H1 (cell line): Measurements from ENCODE around the gene CTIF. TPM values are rescaled to one million over a fixed set of nuclear protein-coding genes. Genes with fewer than 3 reads are reported as not detected.

Experiments used
- CTCF ChIA-PET: fragments of 300-600 bp; sonication (Branson Sonifier 250); formaldehyde crosslinking; loops from one replicate; lab custom pipeline; 2021; ENCODE audit not compliant: partially characterized antibody; lab: Charles Lee
- POLR2A ChIA-PET: fragments of 300-600 bp; sonication (Branson Sonifier 250); formaldehyde crosslinking; loops from one replicate; lab custom pipeline; 2021; ENCODE audit warnings: inconsistent platforms; ENCODE audit not compliant: partially characterized antibody; lab: Charles Lee
- DNase-seq, 2 experiments: peaks; one replicate each; pipeline versions ENCODE4 v3.0.0 to v3.0.0-alpha.2; 2010 to 2022; ENCODE audit warnings: low spot score in 2 of 2, low read depth in 1 of 2, mixed read lengths in 1 of 2
- FAIRE-seq: peaks from 2 replicates; lab custom pipeline; 2011; peaks lifted over from hg19 to GRCh38; lab: Jason Lieb, UNC
- H2AFZ ChIP-seq: 2 replicates; pipeline ENCODE4 v1.8.1; 2012; ENCODE audit warnings: low read length, inconsistent platforms
- H2AK5ac ChIP-seq: 2 replicates; pipeline ENCODE4 v1.6.1; 2013; ENCODE audit warnings: low read depth, low read length
- H2BK120ac ChIP-seq: replicated peaks from 2 replicates; pipeline ENCODE3; 2013; ENCODE audit warnings: low read depth, low read length, inconsistent platforms
- H2BK12ac ChIP-seq: 2 replicates; pipeline ENCODE4 v1.6.1; 2013; ENCODE audit warnings: low read depth, low read length
- H2BK15ac ChIP-seq: 2 replicates; pipeline ENCODE4 v1.6.1; 2013; ENCODE audit warnings: low read length
- H2BK20ac ChIP-seq: 2 replicates; pipeline ENCODE4 v1.6.1; 2013; ENCODE audit warnings: low read length
- H2BK5ac ChIP-seq: 2 replicates; pipeline ENCODE4 v1.6.1; 2013; ENCODE audit warnings: low read depth, low read length
- H3K14ac ChIP-seq: 2 replicates; pipeline ENCODE4 v1.6.1; 2013; ENCODE audit warnings: inconsistent platforms; ENCODE audit not compliant: insufficient read length
- H3K18ac ChIP-seq: 2 replicates; pipeline ENCODE4 v1.6.1; 2013; ENCODE audit warnings: low read length; ENCODE audit errors: extremely low read depth
- H3K23ac ChIP-seq: 2 replicates; pipeline ENCODE4 v1.6.1; 2013; ENCODE audit warnings: inconsistent platforms; ENCODE audit not compliant: insufficient read length
- H3K23me2 ChIP-seq: 2 replicates; pipeline ENCODE4 v1.6.1; 2013; ENCODE audit warnings: low read depth, low read length
- H3K27ac ChIP-seq: 2 replicates; pipeline ENCODE4 v1.6.1; 2011; ENCODE audit warnings: low read depth, low read length, inconsistent platforms
- H3K27me3 ChIP-seq, 4 experiments: replicated peaks in 1 of 4; 1 replicate in 1 of 4; 2 replicates in 3 of 4; pipeline versions ENCODE4 v1.6.1 to v1.8.1; 2011 to 2013; ENCODE audit warnings: low read length in 3 of 4, mild to moderate bottlenecking in 3 of 4, inconsistent platforms in 2 of 4, mixed read lengths in 2 of 4, moderate library complexity in 1 of 4; ENCODE audit not compliant: control insufficient read depth in 3 of 4, insufficient read depth in 3 of 4; ENCODE audit errors: extremely low read depth in 1 of 4
- H3K36me3 ChIP-seq, 4 experiments: 2 replicates each; pipeline versions ENCODE4 v1.6.1 to v1.8.1; 2011 to 2013; ENCODE audit warnings: mild to moderate bottlenecking in 4 of 4, low read length in 3 of 4, moderate library complexity in 2 of 4, control low read depth in 1 of 4, inconsistent platforms in 1 of 4; ENCODE audit not compliant: insufficient read depth in 4 of 4, control insufficient read depth in 2 of 4
- H3K4ac ChIP-seq: replicated peaks from 2 replicates; pipeline ENCODE3; 2013; ENCODE audit warnings: low read length, low read depth, mixed read lengths, inconsistent platforms; ENCODE audit not compliant: insufficient read length
- H3K4me1 ChIP-seq, 4 experiments: replicated peaks in 1 of 4; 1 replicate in 1 of 4; 2 replicates in 3 of 4; pipeline versions ENCODE4 v1.6.1 to v1.8.1; 2011 to 2013; ENCODE audit warnings: low read length in 3 of 4, inconsistent platforms in 2 of 4, mixed read lengths in 1 of 4; ENCODE audit not compliant: insufficient read depth in 4 of 4, control insufficient read depth in 3 of 4
- H3K4me2 ChIP-seq, 2 experiments: 2 replicates each; pipeline versions ENCODE4 v1.6.1 to v1.8.1; 2011 to 2013; ENCODE audit warnings: low read depth in 2 of 2, low read length in 2 of 2, control low read depth in 1 of 2, inconsistent platforms in 1 of 2, mild to moderate bottlenecking in 1 of 2; ENCODE audit not compliant: insufficient read depth in 1 of 2
- H3K4me3 ChIP-seq, 4 experiments: fragments of 200-600, 300-600 bp in 1 of 4; sonication (generic), shearing (Covaris generic), sonication (Bioruptor Twin) in 1 of 4; 2 replicates each; pipeline versions ENCODE4 v1.5.1 to v1.8.1; 2011 to 2016; ENCODE audit warnings: low read length in 4 of 4, low read depth in 3 of 4, control low read depth in 2 of 4, inconsistent platforms in 2 of 4, mild to moderate bottlenecking in 2 of 4, mixed read lengths in 1 of 4, moderate library complexity in 1 of 4; ENCODE audit not compliant: insufficient read depth in 2 of 4; ENCODE audit errors: extremely low read depth in 1 of 4
- H3K56ac ChIP-seq: replicated peaks from 2 replicates; pipeline ENCODE3; 2013; ENCODE audit warnings: low read depth, mild to moderate bottlenecking, mixed read lengths, low read length, inconsistent platforms; ENCODE audit not compliant: insufficient read length
- H3K79me1 ChIP-seq: 2 replicates; pipeline ENCODE4 v1.6.1; 2013; ENCODE audit warnings: low read depth, low read length, control low read depth
- H3K79me2 ChIP-seq, 2 experiments: 2 replicates each; pipeline versions ENCODE4 v1.6.1 to v1.8.1; 2012 to 2013; ENCODE audit warnings: low read length in 2 of 2, mild to moderate bottlenecking in 2 of 2, inconsistent platforms in 1 of 2; ENCODE audit not compliant: insufficient read depth in 2 of 2, control insufficient read depth in 1 of 2
- H3K9ac ChIP-seq, 4 experiments: replicated peaks in 1 of 4; 1 replicate in 1 of 4; 2 replicates in 3 of 4; pipeline versions ENCODE4 v1.6.1 to v1.8.1; 2011 to 2013; ENCODE audit warnings: low read depth in 3 of 4, low read length in 3 of 4, control low read depth in 2 of 4, mild to moderate bottlenecking in 2 of 4, moderate library complexity in 2 of 4, inconsistent platforms in 1 of 4; ENCODE audit errors: extremely low read depth in 1 of 4
- H3K9me3 ChIP-seq, 2 experiments: 2 replicates each; pipeline versions ENCODE4 v1.6.1 to v1.8.1; 2012 to 2013; ENCODE audit warnings: mild to moderate bottlenecking in 2 of 2, moderate library complexity in 2 of 2, control low read depth in 1 of 2, inconsistent platforms in 1 of 2, low read depth in 1 of 2, low read length in 1 of 2, mixed read lengths in 1 of 2; ENCODE audit not compliant: insufficient read depth in 2 of 2
- H4K20me1 ChIP-seq, 2 experiments: replicated peaks in 1 of 2; 2 replicates each; pipeline versions ENCODE3 to v1.8.1; 2011 to 2013; ENCODE audit warnings: inconsistent platforms in 2 of 2, low read length in 2 of 2, mild to moderate bottlenecking in 1 of 2; ENCODE audit not compliant: insufficient read depth in 2 of 2, control insufficient read depth in 1 of 2
- H4K5ac ChIP-seq: 2 replicates; pipeline ENCODE4 v1.6.1; 2013; ENCODE audit warnings: low read length, low read depth, mixed read lengths, inconsistent platforms; ENCODE audit not compliant: insufficient read length
- H4K8ac ChIP-seq: 2 replicates; pipeline ENCODE4 v1.8.0; 2013; ENCODE audit warnings: mild to moderate bottlenecking, moderate library complexity, low read length, inconsistent platforms; ENCODE audit not compliant: insufficient read depth; ENCODE audit errors: extremely low read depth
- H4K91ac ChIP-seq: replicated peaks from 2 replicates; pipeline ENCODE3; 2013; ENCODE audit warnings: low read length, mixed read lengths, inconsistent platforms; ENCODE audit not compliant: insufficient read length
- ASH2L ChIP-seq: fragments of 200-600, 300-600 bp; sonication (generic); IDR thresholded peaks from one replicate; pipeline ENCODE4 v1.7.1; 2017; ENCODE audit warnings: low read length
- CBX8 ChIP-seq: fragments of 300-800, 300-1000 bp; sonication (generic); IDR thresholded peaks from 2 replicates; pipeline ENCODE4 v1.7.1; 2016; ENCODE audit warnings: low read depth, low read length, borderline replicate concordance
- CTCF ChIP-seq, 3 experiments: IDR thresholded peaks; 1 replicate in 2 of 3; 2 replicates in 1 of 3; pipeline versions ENCODE4 v1.5.1 to v1.6.1; 2011; ENCODE audit warnings: low read length in 3 of 3, mild to moderate bottlenecking in 3 of 3, inconsistent platforms in 2 of 3, low read depth in 1 of 3, moderate library complexity in 1 of 3; ENCODE audit not compliant: insufficient read depth in 1 of 3; ENCODE audit errors: control extremely low read depth in 1 of 3
- EP300 ChIP-seq, 2 experiments: IDR thresholded peaks; 1 replicate in 1 of 2; 2 replicates in 1 of 2; pipeline ENCODE4 v1.6.1; 2011 to 2012; ENCODE audit warnings: low read depth in 2 of 2, low read length in 2 of 2, mild to moderate bottlenecking in 2 of 2, borderline replicate concordance in 1 of 2, inconsistent platforms in 1 of 2, moderate library complexity in 1 of 2
- GABPA ChIP-seq: IDR thresholded peaks from 2 replicates; pipeline ENCODE4 v1.6.1; 2011; ENCODE audit warnings: mild to moderate bottlenecking, low read length, moderate library complexity, borderline replicate concordance; ENCODE audit not compliant: insufficient read depth
- JUN ChIP-seq: IDR thresholded peaks from 2 replicates; pipeline ENCODE4 v1.6.1; 2011; ENCODE audit warnings: low read depth, mild to moderate bottlenecking, improper control_type of control experiment, low read length
- RXRA ChIP-seq: IDR thresholded peaks from 2 replicates; pipeline ENCODE4 v1.6.1; 2011; ENCODE audit warnings: low read depth, mild to moderate bottlenecking, low read length, moderate library complexity; ENCODE audit not compliant: insufficient read depth
- YY1 ChIP-seq: IDR thresholded peaks from 2 replicates; pipeline ENCODE4 v1.6.1; 2011; ENCODE audit warnings: low read depth, mild to moderate bottlenecking, low read length
- WGBS, 2 experiments: shearing (Covaris generic) in 1 of 2; methylation state at CpG; one replicate each; pipeline versions ENCODE4 v1.1.6 to v1.1.7; 2013 to 2015; ENCODE audit warnings: low lambda C conversion rate in 2 of 2, mixed read lengths in 2 of 2, inconsistent platforms in 1 of 2, low coverage in 1 of 2, missing lambda C conversion rate in 1 of 2; ENCODE audit not compliant: insufficient replicate concordance in 2 of 2, insufficient coverage in 1 of 2, insufficient read length in 1 of 2; ENCODE audit errors: extremely low coverage in 1 of 2, missing lambda C conversion rate in 1 of 2; 5-methylcytosine and 5-hydroxymethylcytosine counted together
- polyA plus RNA-seq, 7 experiments: library from polyadenylated mRNA; depleted of rRNA in 3 of 7; stranded (reverse) in 5 of 7; unstranded in 2 of 7; fragments of >200 nt in 5 of 7; fragments of 200-250 nt in 2 of 7; gene quantifications; 1 replicate in 5 of 7; 2 replicates in 1 of 7; 4 replicates in 1 of 7; pipeline versions ENCODE4 v1.2.1 to v1.2.3, GENCODE V29; 2011 to 2013; ENCODE audit warnings: missing spikeins in 2 of 7, mixed read lengths in 2 of 7
- total RNA-seq: library from RNA; stranded (reverse); fragmentation: NEBNext Ultra II Directional; extraction: Animal tissue kit (Norgen Biotek cat#: 25700); gene quantifications from 2 replicates; pipeline ENCODE4 v1.2.1, GENCODE V29; 2021
- TF ChIP-seq, protein P1 (sequence below): IDR thresholded peaks from 2 replicates; pipeline ENCODE4 v1.6.1; 2011; ENCODE audit warnings: low read length, improper control_type of control experiment

The CTIF gene
- total and polyA plus RNA-seq, 2 of the 8 experiments (the other 6 are each of a cell fraction or from before 2014, with no cell fraction given), result 9.0 to 17.8 TPM

DNA sequence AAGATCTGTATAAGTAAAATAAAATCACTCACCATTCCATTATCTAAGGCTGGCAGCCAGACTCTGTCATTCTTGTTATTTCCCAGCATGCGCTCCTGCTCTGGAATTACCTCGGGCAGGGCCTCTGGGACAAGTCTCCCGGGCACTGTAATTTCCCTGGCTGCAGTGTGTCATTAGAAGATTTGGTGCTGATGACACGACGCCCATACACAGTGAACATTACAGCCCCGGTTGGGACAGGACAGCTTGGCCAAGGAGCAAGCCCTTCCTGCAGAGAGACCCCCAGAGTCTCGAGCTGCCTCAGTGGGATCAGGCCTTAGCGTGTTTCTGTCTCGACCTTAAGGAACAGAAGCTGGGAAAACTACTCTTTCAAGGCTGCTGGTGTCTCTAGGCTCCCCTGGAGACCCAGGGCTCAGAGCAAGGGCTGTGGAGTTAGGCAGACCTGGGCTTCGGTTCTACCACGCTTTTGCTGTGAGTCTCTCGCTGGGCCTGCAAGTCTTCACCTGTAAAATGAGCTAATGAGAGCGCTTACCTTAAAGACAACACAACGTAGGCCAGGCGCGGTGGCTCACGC lies 372.2 kb downstream of the CTIF start:
- no peak overlapping the region for H2BK15ac ChIP-seq
- no peaks in the 10 kb centered on the region for H3K79me2 ChIP-seq
- FAIRE-seq (no peak), DNase-seq (no peak)
- H3K4me3 ChIP-seq, result no peak overlapping the region
- no peaks in the 10 kb centered on the region for H3K79me1 ChIP-seq
- no peak overlapping the region for H3K18ac ChIP-seq
- no peak overlapping the region for H4K5ac ChIP-seq
- no peak overlapping the region for H3K56ac ChIP-seq
- no peak overlapping the region for H4K8ac ChIP-seq
- CTCF ChIA-PET, result interaction anchor here (0.7 to 1.8 kb wide), 4 partner anchors 9 to 133 kb away, joined by 3 to 4 read pairs (median 4); no protein-coding TSS in a partner anchor
- H3K4me1 ChIP-seq, result peaks cover 0 to 4% (median 0%) of the 10 kb centered on the region in 4 experiments; a peak in 4 of 7 replicates
- no peaks in the 10 kb centered on the region for H3K36me3 ChIP-seq
- H2BK20ac ChIP-seq, result no peak overlapping the region
- no peak overlapping the region for H4K91ac ChIP-seq
- no peak overlapping the region for H3K4ac ChIP-seq
- no peaks in the 10 kb centered on the region for H3K9me3 ChIP-seq
- H3K23me2 ChIP-seq, result no peaks in the 10 kb centered on the region
- H2BK12ac ChIP-seq, result no peak overlapping the region
- H3K4me2 ChIP-seq, result no peak overlapping the region
- H2AK5ac ChIP-seq, result no peak overlapping the region
- H3K27ac ChIP-seq, result no peak overlapping the region
- H3K23ac ChIP-seq, result no peak overlapping the region
- no peak overlapping the region for H2BK5ac ChIP-seq
- peak overlapping the region in 1 of 4 experiments; percentile 19; a peak in 1 of 7 replicates for H3K9ac ChIP-seq
- H3K14ac ChIP-seq, result no peak overlapping the region
- POLR2A ChIA-PET, result no interaction called here
- no peaks in the 10 kb centered on the region for H3K27me3 ChIP-seq
- H4K20me1 ChIP-seq, result no peaks in the 10 kb centered on the region
- WGBS, 2 experiments, result 94% methylated on average over 17 of the region's 17 CpGs; no CpG with 5 or more reads in 1 of the 2 experiments
- no peak overlapping the region for H2AFZ ChIP-seq
- no peak overlapping the region for H2BK120ac ChIP-seq
- TF ChIP-seq ASH2L, result no peak
- TF ChIP-seq RXRA, result no peak
- TF ChIP-seq EP300 (IDR thresholded peaks at IDR 0.05; ENCODE audit: borderline replicate concordance in 1 of 2, low read depth in 2 of 2, low read length in 2 of 2), result no peak
- no peak for TF ChIP-seq GABPA
- TF ChIP-seq, protein P1, sequence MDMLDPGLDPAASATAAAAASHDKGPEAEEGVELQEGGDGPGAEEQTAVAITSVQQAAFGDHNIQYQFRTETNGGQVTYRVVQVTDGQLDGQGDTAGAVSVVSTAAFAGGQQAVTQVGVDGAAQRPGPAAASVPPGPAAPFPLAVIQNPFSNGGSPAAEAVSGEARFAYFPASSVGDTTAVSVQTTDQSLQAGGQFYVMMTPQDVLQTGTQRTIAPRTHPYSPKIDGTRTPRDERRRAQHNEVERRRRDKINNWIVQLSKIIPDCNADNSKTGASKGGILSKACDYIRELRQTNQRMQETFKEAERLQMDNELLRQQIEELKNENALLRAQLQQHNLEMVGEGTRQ, result no peak
- no peak for TF ChIP-seq CTCF (IDR thresholded peaks at IDR 0.05; ENCODE audit: control extremely low read depth in 1 of 3, insufficient read depth in 1 of 3, low read depth in 1 of 3, low read length in 3 of 3)
- TF ChIP-seq YY1, result no peak
- no peak for TF ChIP-seq JUN
- TF ChIP-seq CBX8, result no peak
